ENCODE data around the gene SCAMP4.

Gene SCAMP4

DNA sequence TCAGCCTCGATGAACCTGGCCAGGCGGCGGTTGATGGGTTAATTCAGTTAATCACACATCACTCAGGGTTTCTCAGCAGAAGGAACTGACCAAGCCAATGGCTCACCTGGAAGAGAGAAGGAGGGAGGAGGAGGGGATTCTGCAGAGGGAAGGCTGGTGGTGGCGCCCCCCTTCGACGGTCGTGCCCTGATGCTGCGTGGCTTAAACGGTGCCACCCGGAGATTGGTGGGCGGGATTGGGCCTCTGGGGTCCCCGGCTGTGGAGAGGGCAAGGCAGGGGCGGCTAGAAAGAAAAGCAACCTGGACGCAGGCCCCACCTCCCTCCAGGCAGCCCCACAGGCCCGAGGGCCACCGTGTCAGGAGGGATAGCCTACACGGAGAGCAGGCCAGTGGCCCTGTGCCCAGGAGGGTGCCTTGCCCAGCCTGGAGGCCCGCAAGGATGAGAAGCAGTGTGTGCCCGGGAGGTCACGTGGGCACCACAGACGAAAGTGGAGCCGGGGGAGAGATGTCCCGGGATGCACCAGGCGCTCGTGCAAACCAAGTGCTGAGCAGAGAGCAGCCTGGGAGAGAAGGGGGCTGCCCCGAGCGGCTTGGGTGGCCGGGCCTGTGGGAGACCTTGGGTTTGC lies 51.8 kb downstream of the SCAMP4 start:
- no peak for DNase-seq (ENCODE audit: low read depth in 2 of 2)

- no peak for DNase-seq (ENCODE audit: low read depth in 2 of 2)
Measured at GRCh38 chr19:1957562-1958248, 52.5 kb downstream of the SCAMP4 start.

DNA sequence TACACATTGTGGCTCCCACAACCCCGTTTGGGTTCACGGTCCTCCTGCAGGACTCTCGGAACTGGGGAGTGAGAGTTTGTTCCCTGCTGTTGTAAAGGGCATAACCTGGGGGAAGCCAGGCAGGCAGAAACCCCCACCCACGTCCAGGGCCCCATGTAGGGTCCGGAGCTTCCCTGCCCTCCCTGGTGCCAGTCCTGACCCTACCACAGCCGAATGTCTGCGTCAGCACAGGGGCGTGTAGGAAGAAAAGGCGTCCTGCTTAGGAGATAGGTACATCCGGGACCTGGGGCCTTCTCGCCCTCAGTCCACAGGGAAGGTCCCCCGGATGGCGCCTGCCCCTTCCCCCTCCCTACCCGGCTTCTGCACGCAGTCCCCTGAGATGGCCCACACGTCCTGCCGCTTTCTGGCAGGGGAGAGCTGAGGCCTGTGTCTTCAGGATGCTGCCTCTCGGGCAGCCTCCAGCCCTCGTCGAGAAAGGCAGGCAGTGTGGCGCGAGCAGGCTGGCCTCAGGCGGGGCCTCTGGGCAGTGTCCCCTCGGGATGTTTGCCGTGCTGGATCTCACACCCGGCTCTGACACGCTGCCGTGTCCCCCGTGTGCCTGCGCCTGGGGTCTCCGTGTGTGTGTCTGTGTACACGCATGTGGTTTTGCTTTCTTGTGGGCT lies 54.9 kb downstream of the SCAMP4 start:
- no peak for DNase-seq (ENCODE audit: low read depth in 2 of 2)

GRCh38 chr19:1961000-1961883 lies 56.0 kb downstream of the SCAMP4 start:
- DNase-seq (ENCODE audit: low read depth in 2 of 2) = no peak

- DNase-seq (ENCODE audit: low read depth in 2 of 2) = no peak
Measured at GRCh38 chr19:1962674-1963073, 57.5 kb downstream of the SCAMP4 start.

DNA sequence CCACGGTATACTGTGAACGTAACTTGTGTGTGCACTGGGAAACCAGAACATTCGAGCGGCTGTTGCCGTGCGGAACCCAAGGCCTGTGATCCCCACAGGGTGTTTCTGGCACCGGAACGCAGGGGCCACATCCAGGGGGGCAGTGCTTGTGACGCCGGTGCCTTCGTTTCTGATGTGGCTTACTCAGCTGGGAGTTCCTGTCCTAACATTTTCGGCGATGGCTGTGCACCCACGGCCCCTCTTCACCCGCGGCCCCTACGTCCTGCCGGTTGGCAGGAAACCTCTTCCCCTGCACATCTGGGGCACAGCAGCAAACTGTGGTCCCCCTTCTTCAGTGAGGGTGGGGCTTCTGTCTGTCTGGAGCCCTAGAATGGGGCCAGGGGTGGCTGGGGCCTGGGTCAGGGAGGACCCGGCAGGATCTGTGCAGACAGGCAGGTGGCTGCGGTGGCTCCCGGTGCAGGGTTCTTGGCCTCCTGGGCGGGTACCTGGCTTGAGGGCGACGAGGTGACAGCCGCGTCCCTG lies 61.9 kb downstream of the SCAMP4 start:
- DNase-seq (ENCODE audit: low read depth in 2 of 2) = no peak

GRCh38 chr19:1968279-1969175 lies 63.3 kb downstream of the SCAMP4 start:
- no peak for DNase-seq (ENCODE audit: low read depth in 2 of 2)

DNA sequence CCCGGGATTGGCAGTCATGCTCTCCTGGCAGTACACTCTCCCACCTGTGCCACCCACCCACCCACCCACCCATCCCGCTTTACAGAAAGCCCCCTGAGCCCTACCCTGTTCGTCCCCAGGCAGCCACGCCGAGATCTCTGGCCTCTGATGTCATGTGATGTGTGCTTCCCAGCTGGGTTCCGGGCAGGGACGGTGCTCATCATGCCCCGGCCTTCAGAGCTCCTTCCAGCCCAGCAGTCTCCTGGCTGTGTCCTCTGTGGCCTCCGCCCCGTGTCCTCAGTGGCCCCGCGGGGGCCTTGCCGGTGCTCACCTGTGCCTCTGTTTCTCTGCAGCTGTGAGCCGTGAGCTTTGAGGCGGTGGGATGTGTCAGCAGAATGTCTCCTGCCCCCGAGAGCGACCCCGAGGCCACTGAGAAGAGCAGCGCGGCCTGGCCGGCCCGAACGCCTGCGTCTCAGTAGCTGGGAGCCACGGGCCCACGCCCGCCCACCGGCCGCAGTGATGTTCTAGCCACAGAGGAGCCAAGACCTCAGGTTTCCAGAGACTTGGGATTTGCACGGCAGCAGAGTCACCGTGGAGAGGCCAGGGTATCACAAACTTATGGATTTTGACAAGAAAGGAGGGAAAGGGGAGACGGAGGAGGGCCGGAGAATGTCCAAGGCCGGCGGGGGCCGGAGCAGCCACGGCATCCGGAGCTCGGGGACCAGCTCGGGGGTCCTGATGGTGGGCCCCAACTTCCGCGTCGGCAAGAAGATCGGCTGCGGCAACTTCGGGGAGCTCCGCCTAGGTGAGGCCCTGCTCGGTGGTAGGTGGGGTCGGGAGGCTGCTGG lies 64.2 kb downstream of the SCAMP4 start:
- no peak for DNase-seq (ENCODE audit: low read depth in 2 of 2)

DNA sequence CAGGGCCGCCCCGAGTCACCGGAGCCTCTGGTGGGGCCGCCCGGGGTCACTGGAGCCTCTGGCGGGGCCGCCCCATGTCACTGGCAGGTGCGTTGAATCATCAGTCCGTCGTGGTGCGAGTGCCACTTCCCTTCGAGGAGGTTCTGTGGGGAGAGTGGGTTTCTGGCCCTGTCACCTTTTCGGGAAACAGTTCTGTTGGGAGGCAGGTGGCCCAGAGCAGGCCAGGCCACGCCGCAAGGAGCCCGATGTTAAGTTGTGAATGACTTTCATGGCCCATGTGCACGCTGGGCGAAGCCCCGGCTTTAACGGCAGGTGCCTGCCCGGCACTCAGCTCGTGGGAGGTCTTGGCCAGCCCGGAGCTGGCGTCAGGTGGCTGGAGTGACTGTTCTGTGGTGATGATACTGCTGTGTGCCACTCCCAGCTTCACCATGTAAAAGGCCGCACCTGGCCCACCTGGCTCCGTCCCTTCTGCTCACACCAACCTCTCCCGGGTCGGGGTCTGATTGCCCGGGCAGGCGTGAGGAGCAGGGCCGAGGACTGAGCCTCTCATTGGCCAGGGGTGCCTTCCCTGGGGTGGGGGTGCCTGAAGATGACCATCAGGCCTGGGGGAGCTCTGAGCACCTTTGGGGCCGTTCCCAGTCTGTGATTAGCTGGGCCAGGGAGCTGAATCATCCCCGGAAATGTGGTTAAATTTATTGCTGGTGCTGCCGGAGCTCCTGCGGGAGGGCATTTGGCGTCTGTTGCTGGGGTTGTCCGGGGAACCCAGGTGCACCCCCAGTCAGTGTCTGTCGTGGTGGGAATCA lies 65.0 kb downstream of the SCAMP4 start:
- DNase-seq (ENCODE audit: low read depth in 2 of 2) = no peak

GRCh38 chr19:1970806-1971502 lies 65.8 kb downstream of the SCAMP4 start:
- no peak for DNase-seq (ENCODE audit: low read depth in 2 of 2)

DNA sequence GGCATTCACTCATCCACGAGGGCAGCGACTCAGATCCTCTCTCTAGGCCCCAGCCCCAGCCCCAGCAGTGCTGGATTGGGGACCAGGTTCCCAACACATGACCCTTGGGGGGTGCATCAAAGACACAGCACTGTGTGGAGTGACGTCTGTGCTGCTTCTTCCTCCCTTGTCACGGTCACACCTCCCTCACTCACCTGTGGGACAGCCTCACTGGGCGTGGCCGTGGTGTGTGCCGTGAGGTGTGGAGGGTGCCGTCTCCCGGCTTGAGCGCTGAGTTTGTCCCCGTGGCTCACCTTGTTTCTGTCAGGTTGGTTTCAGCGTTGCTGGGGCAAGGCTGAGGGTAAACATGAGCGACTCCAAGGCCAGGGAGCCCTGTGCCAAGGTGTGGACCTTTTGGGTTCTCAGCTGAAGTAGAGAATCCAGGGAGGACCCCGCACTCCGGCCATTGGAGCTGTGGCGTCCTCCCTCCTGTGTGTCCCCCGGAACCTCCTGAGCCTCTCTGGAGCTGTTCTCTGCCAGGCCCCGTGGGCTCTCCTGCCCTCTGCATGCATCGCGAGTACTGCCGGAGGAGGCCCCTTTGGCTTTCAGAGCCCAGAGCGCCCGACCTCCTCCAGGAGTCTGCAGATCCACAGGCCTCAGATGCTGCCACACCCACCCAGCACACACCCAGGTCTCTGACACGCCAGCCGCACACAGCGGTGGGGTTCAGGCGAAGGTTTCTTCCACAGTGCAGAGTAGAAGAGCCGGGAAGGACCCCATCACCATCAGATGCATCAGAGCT lies 69.4 kb downstream of the SCAMP4 start:
- DNase-seq (ENCODE audit: low read depth in 2 of 2) = no peak

- no peak for DNase-seq (ENCODE audit: low read depth in 2 of 2)
Measured at GRCh38 chr19:1975162-1975480, 69.9 kb downstream of the SCAMP4 start.
